ENCODE results near the gene AFF1. TPM values are rescaled to one million over a fixed set of nuclear protein-coding genes. Genes with fewer than 3 reads are reported as not detected.

AFF1 gene
- polyA plus RNA-seq, 1 donor (not counting 4 experiments of a cell fraction or from before 2014, with no cell fraction given) = 14.4 TPM

DNA sequence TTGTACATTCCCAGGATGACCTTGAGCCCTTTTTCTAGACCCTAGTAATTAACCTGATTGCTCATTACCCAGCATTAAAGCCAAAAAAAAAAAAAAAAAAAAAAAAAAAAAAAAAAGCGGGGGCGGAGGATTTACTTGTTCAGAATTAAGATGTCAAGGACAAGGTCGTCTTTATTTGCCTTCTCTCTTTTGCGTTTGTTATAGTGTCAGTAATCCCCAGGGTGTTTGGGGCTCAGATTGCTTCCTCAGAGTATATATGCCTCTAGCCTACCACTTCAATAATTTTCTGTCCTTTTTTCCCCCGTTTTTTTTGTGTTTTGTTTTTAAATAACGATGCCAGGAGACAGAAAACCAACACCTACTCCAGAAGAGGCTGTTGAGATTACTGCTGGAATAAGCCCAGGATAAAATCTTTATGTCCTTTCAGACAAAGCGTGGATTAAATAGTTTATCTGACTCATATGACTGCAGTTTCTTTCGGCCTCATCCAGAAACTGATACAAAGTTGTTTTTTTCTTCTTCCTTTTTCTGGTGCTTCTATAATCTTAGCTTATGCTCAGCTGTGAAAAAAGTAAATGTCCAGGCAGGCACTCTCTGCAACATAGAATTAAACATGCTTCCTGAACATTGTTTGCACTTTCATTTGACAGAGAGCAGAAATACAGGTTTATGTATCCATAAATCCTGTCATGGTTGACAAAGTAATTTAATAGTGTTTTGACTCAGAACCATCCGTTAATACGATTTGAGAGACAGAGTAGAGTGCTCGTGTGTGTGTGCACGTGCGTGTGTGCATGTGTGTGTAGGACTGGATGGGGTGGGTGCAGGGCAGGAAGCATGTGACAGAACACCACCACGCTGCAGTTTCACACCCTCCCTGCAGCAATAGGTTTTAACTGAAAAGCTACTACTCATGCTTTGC, 138.6 kb downstream of the AFF1 start:
- FAIRE-seq = peak; percentile 48

DNA sequence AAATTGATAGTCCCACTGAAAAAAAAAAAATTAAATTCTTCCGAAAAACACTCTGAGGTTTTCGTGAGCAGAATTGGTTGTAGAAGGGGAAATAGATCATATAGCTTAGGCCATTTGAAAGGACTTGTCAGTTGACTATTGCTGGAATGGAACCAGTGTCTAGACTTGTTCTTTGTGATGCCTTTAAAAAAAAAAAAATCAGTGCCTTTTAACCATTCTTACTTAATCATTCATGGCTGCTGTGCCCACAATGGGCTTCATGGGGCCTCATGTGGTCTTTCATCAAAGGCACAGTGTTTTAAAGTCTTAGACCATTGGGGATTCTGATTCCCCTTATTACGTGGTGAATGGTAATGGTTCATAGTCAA, 139.3 kb downstream of the AFF1 start:
- peak overlapping the region; percentile 76 for H3K27ac ChIP-seq (ENCODE audit: control insufficient read depth, insufficient read depth, low read length)
- H3K36me3 ChIP-seq (ENCODE audit: control insufficient read depth in 2 of 2, extremely low read depth in 1 of 2, insufficient read depth in 2 of 2, low read length in 2 of 2) = no peaks in the 10 kb centered on the region
- H3K9me3 ChIP-seq (ENCODE audit: control insufficient read depth, low read depth, low read length) = no peaks in the 10 kb centered on the region
- no peak overlapping the region for H2AFZ ChIP-seq (ENCODE audit: control insufficient read depth, low read length)
- no peaks in the 10 kb centered on the region for H3K27me3 ChIP-seq (ENCODE audit: control insufficient read depth, extremely low read depth, insufficient read depth, low read length)
- DNase-seq (ENCODE audit: low read depth, low spot score) (no peak), FAIRE-seq (peak; percentile 73)
- peak overlapping the region in 2 of 3 experiments; percentile 8 to 44 for H3K4me3 ChIP-seq (ENCODE audit: control insufficient read depth in 2 of 3, extremely low read depth in 1 of 3, insufficient read depth in 2 of 3, low read depth in 1 of 3, low read length in 3 of 3)
- peak overlapping the region; percentile 55 for H3K9ac ChIP-seq (ENCODE audit: control insufficient read depth, extremely low read depth, insufficient read depth, low read length)
- H3K4me1 ChIP-seq (ENCODE audit: control insufficient read depth, extremely low read depth, insufficient read depth, low read length) = peaks cover 37% of the 10 kb centered on the region
- peaks cover 8% of the 10 kb centered on the region for H3K79me2 ChIP-seq (ENCODE audit: control insufficient read depth, insufficient read depth, low read length)
- TF ChIP-seq, protein P1, sequence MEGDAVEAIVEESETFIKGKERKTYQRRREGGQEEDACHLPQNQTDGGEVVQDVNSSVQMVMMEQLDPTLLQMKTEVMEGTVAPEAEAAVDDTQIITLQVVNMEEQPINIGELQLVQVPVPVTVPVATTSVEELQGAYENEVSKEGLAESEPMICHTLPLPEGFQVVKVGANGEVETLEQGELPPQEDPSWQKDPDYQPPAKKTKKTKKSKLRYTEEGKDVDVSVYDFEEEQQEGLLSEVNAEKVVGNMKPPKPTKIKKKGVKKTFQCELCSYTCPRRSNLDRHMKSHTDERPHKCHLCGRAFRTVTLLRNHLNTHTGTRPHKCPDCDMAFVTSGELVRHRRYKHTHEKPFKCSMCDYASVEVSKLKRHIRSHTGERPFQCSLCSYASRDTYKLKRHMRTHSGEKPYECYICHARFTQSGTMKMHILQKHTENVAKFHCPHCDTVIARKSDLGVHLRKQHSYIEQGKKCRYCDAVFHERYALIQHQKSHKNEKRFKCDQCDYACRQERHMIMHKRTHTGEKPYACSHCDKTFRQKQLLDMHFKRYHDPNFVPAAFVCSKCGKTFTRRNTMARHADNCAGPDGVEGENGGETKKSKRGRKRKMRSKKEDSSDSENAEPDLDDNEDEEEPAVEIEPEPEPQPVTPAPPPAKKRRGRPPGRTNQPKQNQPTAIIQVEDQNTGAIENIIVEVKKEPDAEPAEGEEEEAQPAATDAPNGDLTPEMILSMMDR (optimal IDR thresholded peaks at IDR 0.05 in 1 of 3, IDR thresholded peaks at IDR 0.05 in 1 of 3, conservative IDR thresholded peaks at IDR 0.05 in 1 of 3; ENCODE audit: extremely low read depth in 1 of 3, insufficient read depth in 2 of 3, low read length in 3 of 3) = no peak
- TF ChIP-seq EZH2 (IDR thresholded peaks at IDR 0.05; ENCODE audit: low read length) = no peak
- dilution Hi-C loops (cut with MboI; ENCODE audit: extremely low pct_ligation_motif_present, low sequenced_read_pairs) = no loop called here
- no peaks in the 10 kb centered on the region for H4K20me1 ChIP-seq (ENCODE audit: control insufficient read depth, extremely low read depth, insufficient read depth, low read length)
- peak overlapping the region; percentile 85 for H3K4me2 ChIP-seq (ENCODE audit: control insufficient read depth, extremely low read depth, insufficient read depth, low read depth, low read length)
- H3K9me1 ChIP-seq (ENCODE audit: control insufficient read depth, extremely low read depth, insufficient read depth, low read length) = no peaks in the 10 kb centered on the region

More for the DNA sequence above, 138.6 kb downstream of the AFF1 start:
- peaks cover 3% of the 10 kb centered on the region for H4K20me1 ChIP-seq (ENCODE audit: control insufficient read depth, extremely low read depth, insufficient read depth, low read length)
- H3K9ac ChIP-seq (ENCODE audit: control insufficient read depth, extremely low read depth, insufficient read depth, low read length) = peak overlapping the region; percentile 55
- H3K4me3 ChIP-seq (ENCODE audit: control insufficient read depth in 2 of 3, extremely low read depth in 1 of 3, insufficient read depth in 2 of 3, low read depth in 1 of 3, low read length in 3 of 3) = peak overlapping the region in 2 of 3 experiments; percentile 31 to 44
- H3K4me1 ChIP-seq (ENCODE audit: control insufficient read depth, extremely low read depth, insufficient read depth, low read length) = peaks cover 34% of the 10 kb centered on the region
- H3K9me1 ChIP-seq (ENCODE audit: control insufficient read depth, extremely low read depth, insufficient read depth, low read length) = no peaks in the 10 kb centered on the region
- peak overlapping the region; percentile 76 for H3K27ac ChIP-seq (ENCODE audit: control insufficient read depth, insufficient read depth, low read length)
- TF ChIP-seq, protein P1 (optimal IDR thresholded peaks at IDR 0.05 in 1 of 3, IDR thresholded peaks at IDR 0.05 in 1 of 3, conservative IDR thresholded peaks at IDR 0.05 in 1 of 3; ENCODE audit: extremely low read depth in 1 of 3, insufficient read depth in 2 of 3, low read length in 3 of 3) = no peak
- TF ChIP-seq EZH2 (IDR thresholded peaks at IDR 0.05; ENCODE audit: low read length) = no peak
- DNase-seq (ENCODE audit: low read depth, low spot score) = no peak
- no peak overlapping the region for H2AFZ ChIP-seq (ENCODE audit: control insufficient read depth, low read length)
- dilution Hi-C loops (cut with MboI; ENCODE audit: extremely low pct_ligation_motif_present, low sequenced_read_pairs) = no loop called here
- H3K9me3 ChIP-seq (ENCODE audit: control insufficient read depth, low read depth, low read length) = no peaks in the 10 kb centered on the region
- H3K4me2 ChIP-seq (ENCODE audit: control insufficient read depth, extremely low read depth, insufficient read depth, low read depth, low read length) = peak overlapping the region; percentile 85
- H3K27me3 ChIP-seq (ENCODE audit: control insufficient read depth, extremely low read depth, insufficient read depth, low read length) = no peaks in the 10 kb centered on the region
- no peaks in the 10 kb centered on the region for H3K36me3 ChIP-seq (ENCODE audit: control insufficient read depth in 2 of 2, extremely low read depth in 1 of 2, insufficient read depth in 2 of 2, low read length in 2 of 2)
- H3K79me2 ChIP-seq (ENCODE audit: control insufficient read depth, insufficient read depth, low read length) = peaks cover 12% of the 10 kb centered on the region

All from keratinocyte (primary cell).